Measurements from ENCODE around the gene PAEP.

Gene PAEP

GRCh38 chr9:135551031-135551430, 10.5 kb upstream of the PAEP start:
- no peaks in the 10 kb centered on the region for H3K27me3 ChIP-seq (replicated peaks)
- in situ Hi-C loops (cut with HindIII; ENCODE audit: low pct_ligation_motif_present, low sequenced_read_pairs), result no loop called here
- no peak for DNase-seq
- H3K36me3 ChIP-seq (replicated peaks), result no peaks in the 10 kb centered on the region
- no peak overlapping the region for H3K4me3 ChIP-seq (ENCODE audit: low read depth, low read length)
- no peak for TF ChIP-seq CTCF (IDR thresholded peaks at IDR 0.05; ENCODE audit: low read depth, low read length, missing control alignments)
- H3K27ac ChIP-seq, result no peak overlapping the region

GRCh38 chr9:135551456-135551855, 10.1 kb upstream of the PAEP start:
- no peak for DNase-seq
- H3K36me3 ChIP-seq (replicated peaks), result no peaks in the 10 kb centered on the region
- no peak overlapping the region for H3K4me3 ChIP-seq (ENCODE audit: low read depth, low read length)
- in situ Hi-C loops (cut with HindIII; ENCODE audit: low pct_ligation_motif_present, low sequenced_read_pairs), result no loop called here
- H3K27me3 ChIP-seq (replicated peaks), result no peaks in the 10 kb centered on the region
- no peak overlapping the region for H3K27ac ChIP-seq
- no peak for TF ChIP-seq CTCF (IDR thresholded peaks at IDR 0.05; ENCODE audit: low read depth, low read length, missing control alignments)

DNA sequence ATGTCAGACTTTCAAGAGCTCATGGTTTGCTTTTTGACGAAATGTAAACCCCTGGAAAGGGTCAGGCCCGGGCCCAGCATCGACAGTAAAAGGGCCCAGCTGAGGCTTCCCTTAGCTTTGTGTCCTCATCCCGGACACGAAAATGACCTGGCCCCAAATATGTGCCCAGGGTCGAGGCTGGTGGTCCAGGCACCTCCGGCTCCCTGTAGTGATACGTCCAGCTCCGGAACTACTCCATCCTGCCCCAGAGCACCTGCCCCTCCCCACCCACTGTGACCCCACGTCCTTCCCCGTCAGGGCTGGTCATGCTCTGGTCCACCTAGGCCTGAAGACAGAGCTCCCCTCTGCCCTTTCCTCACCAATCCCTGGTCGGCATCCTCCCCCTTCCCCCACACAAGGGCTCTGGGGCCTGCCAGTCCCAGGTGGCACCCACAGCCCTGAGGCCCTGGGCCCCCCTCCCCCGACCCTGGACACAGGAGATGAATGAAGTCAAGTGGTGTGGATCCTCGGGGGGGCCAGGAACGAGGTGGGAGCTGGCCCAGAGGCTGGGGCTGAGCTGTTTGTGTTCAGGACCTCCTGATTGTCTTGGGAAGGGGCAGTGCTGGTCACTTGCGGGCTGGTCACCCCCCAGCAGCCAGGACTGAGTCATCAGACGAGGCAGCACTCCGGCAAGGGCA, 9.4 kb upstream of the PAEP start:
- H3K4me3 ChIP-seq (ENCODE audit: low read depth, low read length), result no peak overlapping the region
- DNase-seq, result no peak
- H3K27ac ChIP-seq, result no peak overlapping the region
- no peaks in the 10 kb centered on the region for H3K36me3 ChIP-seq (replicated peaks)
- in situ Hi-C loops (cut with HindIII; ENCODE audit: low pct_ligation_motif_present, low sequenced_read_pairs), result no loop called here
- no peak for TF ChIP-seq CTCF (IDR thresholded peaks at IDR 0.05; ENCODE audit: low read depth, low read length, missing control alignments)
- no peaks in the 10 kb centered on the region for H3K27me3 ChIP-seq (replicated peaks)

GRCh38 chr9:135552698-135553171, 8.8 kb upstream of the PAEP start:
- in situ Hi-C loops (cut with HindIII; ENCODE audit: low pct_ligation_motif_present, low sequenced_read_pairs), result no loop called here
- TF ChIP-seq CTCF (IDR thresholded peaks at IDR 0.05; ENCODE audit: low read depth, low read length, missing control alignments), result no peak
- no peak for DNase-seq
- Histone ChIP-seq H3K27me3 (replicated peaks) (no peaks in the 10 kb centered on the region), H3K36me3 (replicated peaks) (no peaks in the 10 kb centered on the region), H3K27ac (no peak overlapping the region), H3K4me3 (ENCODE audit: low read depth, low read length) (no peak overlapping the region)

DNA sequence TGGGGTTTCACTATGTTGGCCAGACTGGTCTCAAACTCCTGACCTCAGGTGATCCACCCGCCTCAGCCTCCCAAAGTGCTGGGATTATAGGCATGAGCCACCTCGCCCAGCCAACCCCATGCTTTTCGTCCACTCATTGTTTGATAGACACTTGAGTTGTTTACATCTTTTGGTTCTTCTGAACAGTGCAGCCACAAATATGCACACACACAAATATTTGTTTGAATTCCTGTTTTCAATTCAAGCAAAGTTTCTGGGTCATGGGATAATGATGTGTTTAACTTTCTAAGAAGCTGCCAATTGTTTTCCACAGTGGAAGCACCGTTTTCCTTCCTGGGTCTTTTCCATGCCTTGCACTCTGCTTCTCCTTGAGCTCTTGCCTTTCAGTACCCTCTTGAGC, 6.8 kb upstream of the PAEP start:
- Histone ChIP-seq H3K4me3 (ENCODE audit: low read depth, low read length) (no peak overlapping the region), H3K27ac (no peak overlapping the region), H3K27me3 (replicated peaks) (no peaks in the 10 kb centered on the region), H3K36me3 (replicated peaks) (no peaks in the 10 kb centered on the region)
- no peak for DNase-seq
- in situ Hi-C loops (cut with HindIII; ENCODE audit: low pct_ligation_motif_present, low sequenced_read_pairs), result no loop called here
- TF ChIP-seq CTCF (IDR thresholded peaks at IDR 0.05; ENCODE audit: low read depth, low read length, missing control alignments), result no peak

GRCh38 chr9:135555203-135555602, 6.4 kb upstream of the PAEP start:
- Histone ChIP-seq H3K36me3 (replicated peaks) (no peaks in the 10 kb centered on the region), H3K4me3 (ENCODE audit: low read depth, low read length) (no peak overlapping the region), H3K27ac (no peak overlapping the region), H3K27me3 (replicated peaks) (no peaks in the 10 kb centered on the region)
- no peak for TF ChIP-seq CTCF (IDR thresholded peaks at IDR 0.05; ENCODE audit: low read depth, low read length, missing control alignments)
- DNase-seq, result no peak
- in situ Hi-C loops (cut with HindIII; ENCODE audit: low pct_ligation_motif_present, low sequenced_read_pairs), result no loop called here
